Heart left ventricle (tissue), 16 donors: ENCODE measurements around the gene MRPL38. TPM values are rescaled to one million over a fixed set of nuclear protein-coding genes. Genes with fewer than 3 reads are reported as not detected.
"Not testable (repeated sequence)": the region's sequence is repeated elsewhere in the genome, so short reads cannot be mapped to it uniquely, and the experiment has no call there.

Experiments used
- ATAC-seq, 4 donors: fragments of 200-7000 bp; cut with Tn5 transposase; one replicate each; pipeline ENCODE4 v1.9.1; 2020 to 2022; ENCODE audit warnings: moderate library complexity in 4 of 4, mild to moderate bottlenecking in 3 of 4, moderate number of reproducible peaks in 1 of 4
- DNase-seq, 5 donors: peaks; one replicate each; pipeline ENCODE4 v3.0.0-alpha.2; 2020
- H3K27ac ChIP-seq, 12 donors: fragments of 200-600 bp; sonication (generic) in 4 of 12; one replicate each; pipeline versions ENCODE4 v1.5.0 to v1.8.0; 2016 to 2022; ENCODE audit warnings: mild to moderate bottlenecking in 2 of 12
- H3K27me3 ChIP-seq, 9 donors: fragments of 200-600 bp; sonication (generic) in 2 of 9; one replicate each; pipeline versions ENCODE4 v1.5.1 to v1.8.0; 2016 to 2022; ENCODE audit warnings: mild to moderate bottlenecking in 3 of 9
- H3K36me3 ChIP-seq, 9 donors: fragments of 200-600 bp; sonication (generic) in 2 of 9; one replicate each; pipeline versions ENCODE4 v1.5.0 to v1.8.0; 2018 to 2022; ENCODE audit warnings: mild to moderate bottlenecking in 2 of 9
- H3K4me1 ChIP-seq, 12 donors: fragments of 200-600 bp; sonication (generic) in 4 of 12; one replicate each; pipeline versions ENCODE4 v1.5.0 to v1.8.0; 2016 to 2022; ENCODE audit warnings: mild to moderate bottlenecking in 3 of 12
- H3K4me3 ChIP-seq, 12 donors: fragments of 200-600 bp; sonication (generic) in 4 of 12; one replicate each; pipeline versions ENCODE4 v1.5.0 to v1.8.0; 2017 to 2022; ENCODE audit warnings: mild to moderate bottlenecking in 9 of 12, moderate library complexity in 4 of 12
- H3K9me3 ChIP-seq, 12 donors: fragments of 200-600 bp; sonication (generic) in 4 of 12; one replicate each; pipeline versions ENCODE4 v1.5.0 to v1.8.0; 2016 to 2022; ENCODE audit warnings: mild to moderate bottlenecking in 1 of 12
- POLR2A ChIP-seq, 2 donors: fragments of 450-650 bp; IDR thresholded peaks; one replicate each; pipeline ENCODE4 v1.6.1; 2017; ENCODE audit warnings: antibody characterized with exemption in 2 of 2, mild to moderate bottlenecking in 2 of 2, moderate library complexity in 2 of 2
- WGBS, 4 donors: extraction: QIAGEN DNeasy Blood & Tissue Kit in 2 of 4; methylation state at CpG; one replicate each; pipeline versions ENCODE4 v1.1.5 to v1.1.7; 2013 to 2018; 5-methylcytosine and 5-hydroxymethylcytosine counted together
- intact Hi-C, 10 donors: fragments of 100-400 bp; cut with DNase I; formaldehyde crosslinking; loops; one replicate each; pipeline versions ENCODE4 v1.11.1 to v1.14.2; 2022
- polyA plus RNA-seq, 2 donors: library from polyadenylated mRNA; stranded (reverse); fragments of 200-250 nt; gene quantifications; one replicate each; pipeline ENCODE4 v1.2.3, GENCODE V29; 2013
- total RNA-seq, 9 donors: library from RNA; depleted of rRNA in 2 of 9; stranded (reverse); fragments of >200 nt in 2 of 9; fragmentation: NEBNext Ultra II Directional in 3 of 9; extraction: Animal tissue kit (Norgen Biotek cat#: 25700) in 3 of 9; gene quantifications; one replicate each; pipeline versions ENCODE4 v1.1.0 to v1.2.4, GENCODE V29; 2016 to 2023
- TF ChIP-seq, protein P1 (sequence below), 12 donors: fragments of 200-600 bp; sonication (generic) in 4 of 12; IDR thresholded peaks; one replicate each; pipeline versions ENCODE4 v1.5.0 to v1.8.0; 2018 to 2022; ENCODE audit warnings: antibody characterized with exemption in 12 of 12, mild to moderate bottlenecking in 5 of 12
- donor health status: ischemic (EF 13 %, LVEDD 7.1; RV severe dilation, severe dysfunction).
- donor health status: healthy with polysubstance abuse.
- donor health status: DM: no; HTN: yes; CAD: no.
- donor health status: DM: no; HTN: no; CAD: no.
- donor health status: ischemic (EF 25% LVEDD 6.9; RV normal size, moderate dysfunction).
- donor health status: ischemic (EF 25% LVEDD 5.7; RV mildly dilated, moderate dysfunction).
- donor health status: healthy.
- donor health status: DM: yes; HTN: yes; CAD: no.
- donor health status: ischemic (EF 35%, LVEDD 5.7; RV mildly dilated, moderate dysfunction).
- donor health status: nonischemic (EF 11% LVEDD 7.7; RV severe dilation, severe dysfunction).
- donor health status: DM: yes; HTN: yes; CAD: no.
- donor health status: PGD.
- donor health status: ischemic (EF 29% LVEDD 5.4; RV normal size, mild dysfunction).
- donor health status: nonischemic (EF 23%, LVEDD 6.1; RV moderate dilation, normal function).

Gene MRPL38
- total and polyA plus RNA-seq, 11 donors = 54.8 to 126 (median 106) TPM

GRCh38 chr17:75865404-75866188 lies 39.1 kb downstream of the MRPL38 start:
- peaks cover 0 to 42% (median 29%) of the 10 kb centered on the region in 12 donors for H3K4me1 ChIP-seq
- peak overlapping the region in 9 of 12 donors; percentile 37 to 76 (median 69) for H3K27ac ChIP-seq
- DNase-seq, intact Hi-C loops, H3K36me3 ChIP-seq, ATAC-seq, H3K27me3 ChIP-seq, H3K4me3 ChIP-seq, H3K9me3 ChIP-seq: not testable (repeated sequence)
- 80 to 84% (median 82%) methylated on average over 17 of the region's 17 CpGs for WGBS, 4 donors

- WGBS, 4 donors = 78 to 89% (median 85%) methylated on average over 4 of the region's 4 CpGs
- Histone ChIP-seq H3K4me1 (peaks cover 0 to 38% (median 26%) of the 10 kb centered on the region in 12 donors), H3K27ac (peak overlapping the region in 11 of 12 donors; percentile 35 to 76 (median 60)), H3K4me3 (peak overlapping the region in 1 of 12 donors; percentile 1)
- H3K9me3 ChIP-seq, H3K27me3 ChIP-seq, intact Hi-C loops, DNase-seq, ATAC-seq, H3K36me3 ChIP-seq: not testable (repeated sequence)
Measured at GRCh38 chr17:75864887-75865286, 39.8 kb downstream of the MRPL38 start.

- intact Hi-C loops = no loop called here
- H3K36me3 ChIP-seq = no peaks in the 10 kb centered on the region
- WGBS, 4 donors = 24 to 46% (median 34%) methylated on average over 8 of the region's 8 CpGs
- peak overlapping the region; percentile 19 to 76 (median 58) for H3K27ac ChIP-seq
- ATAC-seq (peak; percentile 74 to 97 (median 90)), DNase-seq (peak; percentile 70 to 88 (median 82))
- no peaks in the 10 kb centered on the region for H3K9me3 ChIP-seq
- peak overlapping the region in 1 of 12 donors; percentile 1 for H3K4me3 ChIP-seq
- TF ChIP-seq, protein P1, sequence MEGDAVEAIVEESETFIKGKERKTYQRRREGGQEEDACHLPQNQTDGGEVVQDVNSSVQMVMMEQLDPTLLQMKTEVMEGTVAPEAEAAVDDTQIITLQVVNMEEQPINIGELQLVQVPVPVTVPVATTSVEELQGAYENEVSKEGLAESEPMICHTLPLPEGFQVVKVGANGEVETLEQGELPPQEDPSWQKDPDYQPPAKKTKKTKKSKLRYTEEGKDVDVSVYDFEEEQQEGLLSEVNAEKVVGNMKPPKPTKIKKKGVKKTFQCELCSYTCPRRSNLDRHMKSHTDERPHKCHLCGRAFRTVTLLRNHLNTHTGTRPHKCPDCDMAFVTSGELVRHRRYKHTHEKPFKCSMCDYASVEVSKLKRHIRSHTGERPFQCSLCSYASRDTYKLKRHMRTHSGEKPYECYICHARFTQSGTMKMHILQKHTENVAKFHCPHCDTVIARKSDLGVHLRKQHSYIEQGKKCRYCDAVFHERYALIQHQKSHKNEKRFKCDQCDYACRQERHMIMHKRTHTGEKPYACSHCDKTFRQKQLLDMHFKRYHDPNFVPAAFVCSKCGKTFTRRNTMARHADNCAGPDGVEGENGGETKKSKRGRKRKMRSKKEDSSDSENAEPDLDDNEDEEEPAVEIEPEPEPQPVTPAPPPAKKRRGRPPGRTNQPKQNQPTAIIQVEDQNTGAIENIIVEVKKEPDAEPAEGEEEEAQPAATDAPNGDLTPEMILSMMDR (IDR thresholded peaks at IDR 0.05) = peak in 3 of 12 donors; percentile 6 to 23 (median 11)
- TF ChIP-seq POLR2A (IDR thresholded peaks at IDR 0.05) = peak in 1 of 2 donors; percentile 18
- H3K4me1 ChIP-seq = peaks cover 0 to 34% (median 25%) of the 10 kb centered on the region in 12 donors
- no peaks in the 10 kb centered on the region for H3K27me3 ChIP-seq
Measured at GRCh38 chr17:75864448-75864871, 40.2 kb downstream of the MRPL38 start.

DNA sequence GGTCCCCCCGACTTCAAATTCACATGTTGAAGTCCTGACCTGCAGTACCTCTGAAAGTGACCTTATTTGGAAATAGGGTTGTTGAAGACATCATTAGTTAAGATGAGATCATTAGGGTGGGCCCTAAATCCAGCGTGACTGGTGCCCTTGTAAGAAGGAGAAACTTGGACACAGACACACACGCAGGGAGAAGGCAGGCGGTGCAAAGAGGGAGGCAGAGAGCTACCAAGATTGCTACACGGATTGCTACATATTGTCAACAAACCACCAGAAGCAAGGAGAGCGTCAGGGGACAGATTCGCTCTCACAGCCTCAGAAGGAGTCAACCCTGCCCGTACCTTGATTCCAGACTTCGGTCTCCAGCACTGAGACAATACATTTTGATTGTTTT lies 42.8 kb downstream of the MRPL38 start:
- H3K9me3 ChIP-seq = no peaks in the 10 kb centered on the region
- peak in 2 of 4 donors; percentile 17 to 40 for ATAC-seq
- H3K4me1 ChIP-seq = peaks cover 0 to 46% (median 22%) of the 10 kb centered on the region in 12 donors
- peak in 1 of 2 donors; percentile 16 for TF ChIP-seq POLR2A (IDR thresholded peaks at IDR 0.05)
- TF ChIP-seq, protein P1 (IDR thresholded peaks at IDR 0.05) = no peak
- H3K36me3 ChIP-seq = no peaks in the 10 kb centered on the region
- no peak overlapping the region for H3K4me3 ChIP-seq
- DNase-seq = no peak
- intact Hi-C loops = no loop called here
- H3K27me3 ChIP-seq = no peaks in the 10 kb centered on the region
- H3K27ac ChIP-seq = peak overlapping the region in 1 of 12 donors; percentile 32
- 80 to 86% (median 83%) methylated on average over 9 of the region's 9 CpGs for WGBS, 4 donors

DNA sequence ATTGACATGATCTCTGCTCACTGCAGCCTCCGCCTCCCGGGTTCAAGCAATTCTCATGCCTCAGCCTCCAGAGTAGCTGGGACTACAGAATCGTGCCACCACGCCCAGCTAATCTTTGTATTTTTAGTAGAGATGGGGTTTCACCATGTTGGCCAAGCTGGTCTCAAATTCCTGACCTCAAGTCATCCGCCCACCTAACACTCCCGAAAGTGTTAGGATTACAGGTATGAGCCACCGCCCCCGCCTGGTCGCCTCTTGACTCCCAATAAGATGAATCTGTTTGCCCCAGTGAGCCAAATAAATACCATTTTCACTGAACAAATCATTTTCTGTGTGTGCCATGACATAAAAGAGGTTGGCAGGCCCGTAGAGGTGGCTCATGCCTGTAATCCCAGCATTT lies 45.3 kb downstream of the MRPL38 start:
- Histone ChIP-seq H3K27ac (peak overlapping the region in 11 of 12 donors; percentile 35 to 91 (median 68)), H3K4me3 (peak overlapping the region in 1 of 12 donors; percentile 4), H3K4me1 (peaks cover 0 to 50% (median 19%) of the 10 kb centered on the region in 12 donors)
- not testable (repeated sequence) for H3K9me3 ChIP-seq, H3K36me3 ChIP-seq, H3K27me3 ChIP-seq, DNase-seq, ATAC-seq
- WGBS, 4 donors = 90 to 92% (median 91%) methylated on average over 10 of the region's 10 CpGs
- intact Hi-C loops = loop anchor here in 4 of 10 donors (5.0 kb wide), 2 partner anchors 33 to 38 kb away; partner anchors contain the start of gene TRIM65 (in 3 of the 4)
